GM12878 (cell line): ENCODE data around the gene CEACAM1. TPM values are rescaled to one million over a fixed set of nuclear protein-coding genes. Genes with fewer than 3 reads are reported as not detected.

Experiments
- ATAC-seq: fragments of 200-7000 bp; cut with Tn5 transposase; 3 replicates; pipeline ENCODE4 v1.9.1; 2020; ENCODE audit warnings: mild to moderate bottlenecking, moderate library complexity
- BruUV-seq: library from RNA; stranded (reverse); fragments of 400-500 nt; replicated peaks from 2 replicates; lab custom pipeline; 2021; lab: Mats Ljungman, UMichigan
- CTCF ChIA-PET: fragments of 300-600 bp; sonication (Branson Sonifier 250); formaldehyde crosslinking; extraction: SDS; loops from one replicate; lab custom pipeline; 2021; ENCODE audit warnings: inconsistent platforms; lab: Yijun Ruan, JAX
- POLR2A ChIA-PET: fragments of 350-600 bp; formaldehyde crosslinking; extraction: SDS; loops from one replicate; lab custom pipeline; 2021; ENCODE audit warnings: inconsistent platforms; lab: Charles Lee
- RAD21 ChIA-PET: fragments of 300-600 bp; sonication (Branson Sonifier 250); formaldehyde crosslinking; loops from one replicate; lab custom pipeline; 2023; ENCODE audit warnings: antibody characterized with exemption; ENCODE audit not compliant: unreplicated experiment; lab: Charles Lee
- SMC1A ChIA-PET: fragments of 300-600 bp; sonication (Branson Sonifier 250); formaldehyde crosslinking; loops from one replicate; lab custom pipeline; 2023; ENCODE audit not compliant: unreplicated experiment, uncharacterized antibody; lab: Charles Lee
- DNase-seq: peaks from one replicate; pipeline ENCODE4 v3.0.0-alpha.2; 2011; ENCODE audit warnings: low read depth, low spot score
- FAIRE-seq: peaks from 3 replicates; lab custom pipeline; 2011; peaks lifted over from hg19 to GRCh38; lab: Jason Lieb, UNC
- H2AFZ ChIP-seq: 2 replicates; pipeline ENCODE4 v1.6.0; 2011; ENCODE audit warnings: low read depth, low read length, control low read depth; ENCODE audit not compliant: control insufficient read depth
- H3K27ac ChIP-seq: 2 replicates; pipeline ENCODE4 v1.5.1; 2011; ENCODE audit warnings: control low read depth; ENCODE audit not compliant: control insufficient read depth, insufficient read depth
- H3K27me3 ChIP-seq, 2 experiments: replicated peaks in 1 of 2; 2 replicates each; pipeline versions ENCODE4 v1.6.0 to v1.6.1; 2011; ENCODE audit warnings: low read length in 1 of 2; ENCODE audit not compliant: control insufficient read depth in 2 of 2, insufficient read depth in 2 of 2
- H3K36me3 ChIP-seq, 2 experiments: 2 replicates each; pipeline ENCODE4 v1.5.1; 2011; ENCODE audit warnings: low read length in 1 of 2; ENCODE audit not compliant: control insufficient read depth in 2 of 2, insufficient read depth in 2 of 2
- H3K4me1 ChIP-seq: 2 replicates; pipeline ENCODE4 v1.6.1; 2011; ENCODE audit warnings: mild to moderate bottlenecking, low read length, moderate library complexity, mixed read lengths; ENCODE audit not compliant: control insufficient read depth, insufficient read depth
- H3K4me2 ChIP-seq: 2 replicates; pipeline ENCODE4 v1.6.0; 2011; ENCODE audit warnings: control low read depth; ENCODE audit not compliant: control insufficient read depth, insufficient read depth
- H3K4me3 ChIP-seq: fragments of 200-600 bp; sonication (generic); 2 replicates; pipeline ENCODE4 v1.5.1; 2016
- H3K79me2 ChIP-seq: 2 replicates; pipeline ENCODE4 v1.6.0; 2011; ENCODE audit warnings: low read length; ENCODE audit not compliant: control insufficient read depth, insufficient read depth
- H3K9ac ChIP-seq: 2 replicates; pipeline ENCODE4 v1.8.0; 2011; ENCODE audit warnings: low read length, control low read depth, mixed read lengths; ENCODE audit not compliant: control insufficient read depth, insufficient read depth
- H3K9me3 ChIP-seq: replicated peaks from 3 replicates; pipeline ENCODE4 v1.5.1; 2011; ENCODE audit warnings: mild to moderate bottlenecking, low read length; ENCODE audit not compliant: control insufficient read depth, insufficient read depth
- H4K20me1 ChIP-seq: 2 replicates; pipeline ENCODE4 v1.6.0; 2011; ENCODE audit not compliant: control insufficient read depth, insufficient read depth
- BRCA1 ChIP-seq: IDR thresholded peaks from 2 replicates; pipeline ENCODE4 v1.6.1; 2011; ENCODE audit warnings: low read depth, low read length, improper control_type of control experiment
- CTCF ChIP-seq, 3 experiments: IDR thresholded peaks in 2 of 3; conservative IDR thresholded peaks in 1 of 3; 2 replicates each; pipeline ENCODE4 v1.5.1; 2011; ENCODE audit warnings: low read depth in 3 of 3, low read length in 3 of 3, mild to moderate bottlenecking in 3 of 3, control low read depth in 2 of 3, moderate library complexity in 2 of 3, inconsistent platforms in 1 of 3, mixed read lengths in 1 of 3; ENCODE audit not compliant: control insufficient read depth in 2 of 3, insufficient read depth in 1 of 3; ENCODE audit errors: extremely low read depth in 1 of 3
- NFYB ChIP-seq: IDR thresholded peaks from 2 replicates; pipeline ENCODE4 v1.6.1; 2011; ENCODE audit warnings: low read depth, mild to moderate bottlenecking, low read length, improper control_type of control experiment, moderate library complexity; ENCODE audit not compliant: insufficient read depth
- RAD21 ChIP-seq: IDR thresholded peaks from 2 replicates; pipeline ENCODE4 v1.6.1; 2011; ENCODE audit warnings: mild to moderate bottlenecking, low read depth, low read length, moderate library complexity; ENCODE audit not compliant: insufficient read depth
- RUNX3 ChIP-seq: IDR thresholded peaks from 2 replicates; pipeline ENCODE4 v1.6.1; 2012; ENCODE audit warnings: low read length, inconsistent platforms
- YY1 ChIP-seq: IDR thresholded peaks from 2 replicates; pipeline ENCODE4 v1.6.1; 2011; ENCODE audit warnings: low read depth, mild to moderate bottlenecking, low read length
- ZNF217 ChIP-seq: fragments of 450-650 bp; IDR thresholded peaks from 2 replicates; pipeline ENCODE4 v1.6.1; 2017; ENCODE audit warnings: antibody characterized with exemption, mild to moderate bottlenecking
- WGBS: methylation state at CpG from one replicate; pipeline ENCODE4 v1.1.6; 2016; ENCODE audit warnings: low lambda C conversion rate; ENCODE audit not compliant: insufficient replicate concordance, insufficient coverage; ENCODE audit errors: missing lambda C conversion rate; 5-methylcytosine and 5-hydroxymethylcytosine counted together
- in situ Hi-C: fragments of 300-500 bp; cut with MboI; formaldehyde crosslinking; loops from 9 replicates; pipeline ENCODE4 v1.14.3; 2018; ENCODE audit warnings: mixed read lengths
- intact Hi-C: fragments of 100-400 bp; cut with micrococcal nuclease; formaldehyde crosslinking; loops from one replicate; pipeline ENCODE4 v1.14.2; 2022; ENCODE audit not compliant: unreplicated experiment
- polyA plus RNA-seq, 11 experiments: library from polyadenylated mRNA; depleted of rRNA in 4 of 11; unstranded in 6 of 11; stranded (reverse) in 5 of 11; fragments of >200 nt; fragmentation: Nextera tagmentation in 4 of 11; fragmentation: Illumina TruSeq in 1 of 11; extraction: Ambion mirVana in 4 of 11; extraction: Trizol in 1 of 11; gene quantifications; 1 replicate in 1 of 11; 2 replicates in 10 of 11; pipeline versions ENCODE4 v1.2.1 to v1.2.3, GENCODE V29; 2011 to 2016; ENCODE audit warnings: inconsistent platforms in 2 of 11, missing spikeins in 2 of 11, low read depth in 1 of 11
- total RNA-seq, 4 experiments: library from RNA; depleted of rRNA in 3 of 4; stranded (reverse); fragments of >200 nt in 3 of 4; fragmentation: Illumina TruSeq in 1 of 4; extraction: Trizol in 1 of 4; gene quantifications; 2 replicates each; pipeline versions ENCODE4 v1.2.1 to v1.2.3, GENCODE V29; 2013 to 2021

The CEACAM1 gene
- total and polyA plus RNA-seq, 10 of the 15 experiments (the other 5 are each of a cell fraction or from before 2014, with no cell fraction given), result 3.9 to 24.0 (median 6.5) TPM

GRCh38 chr19:42563352-42564210, 35.3 kb upstream of the CEACAM1 start:
- CTCF ChIA-PET, result interaction anchor here (0.7 to 5.6 kb wide), 11 partner anchors 9 to 130 kb away, joined by 3 to 31 read pairs (median 3); no protein-coding TSS in a partner anchor
- Histone ChIP-seq H4K20me1 (no peaks in the 10 kb centered on the region), H3K4me1 (no peaks in the 10 kb centered on the region), H3K79me2 (no peaks in the 10 kb centered on the region), H3K9ac (no peak overlapping the region), H3K27me3 (no peaks in the 10 kb centered on the region), H3K36me3 (no peaks in the 10 kb centered on the region), H3K9me3 (no peaks in the 10 kb centered on the region), H3K27ac (no peak overlapping the region), H2AFZ (no peak overlapping the region), H3K4me2 (no peak overlapping the region), H3K4me3 (no peak overlapping the region)
- WGBS, result 5% methylated on average over 7 of the region's 7 CpGs
- FAIRE-seq (peak; percentile 92), ATAC-seq (peak; percentile 94), DNase-seq (no peak)
- intact Hi-C loops (loop anchor here (1.0 kb wide), 1 partner anchor 33 kb away; no protein-coding TSS in a partner anchor), in situ Hi-C loops (no loop called here)
- TF ChIP-seq BRCA1 (no peak), YY1 (0 out of 2 replicates have a peak, but pooled peaks have one; percentile 17), RUNX3 (0 out of 2 replicates have a peak, but pooled peaks have one; percentile 15), ZNF217 (no peak), NFYB (peak; percentile 48; the same call in 1 of the 2 replicates), RAD21 (peak; percentile 58), CTCF (IDR thresholded peaks at IDR 0.05 in 2 of 3, conservative IDR thresholded peaks at IDR 0.05 in 1 of 3; ENCODE audit: control insufficient read depth in 2 of 3, extremely low read depth in 1 of 3, insufficient read depth in 1 of 3, low read depth in 3 of 3, low read length in 3 of 3) (peak; percentile 67 to 78 (median 71))
- POLR2A ChIA-PET, result no interaction called here
- RAD21 ChIA-PET, result interaction anchor here (1.2 to 2.5 kb wide), 2 partner anchors 113 to 125 kb away, joined by 3 to 10 read pairs; no protein-coding TSS in a partner anchor
- BruUV-seq, result no TSS peak
- SMC1A ChIA-PET, result interaction anchor here (0.6 to 2.8 kb wide), 3 partner anchors 33 to 113 kb away, joined by 3 to 9 read pairs (median 6); no protein-coding TSS in a partner anchor
